Colonic mucosa (tissue), 4 donors: Measurements from ENCODE around the gene NCKAP1. TPM values are rescaled to one million over a fixed set of nuclear protein-coding genes. Genes with fewer than 3 reads are reported as not detected.

Experiments used
- DNase-seq: peaks from one replicate; pipeline ENCODE4 v3.0.0-alpha.2; 2020
- H3K27ac ChIP-seq: fragments of 200-600 bp; one replicate; pipeline ENCODE4 v1.8.0; 2021
- H3K27me3 ChIP-seq: fragments of 200-600 bp; one replicate; pipeline ENCODE4 v1.8.0; 2021
- H3K36me3 ChIP-seq: fragments of 200-600 bp; one replicate; pipeline ENCODE4 v1.8.0; 2021
- H3K4me1 ChIP-seq: fragments of 200-600 bp; one replicate; pipeline ENCODE4 v1.8.0; 2021; ENCODE audit warnings: mild to moderate bottlenecking
- H3K4me3 ChIP-seq: fragments of 200-600 bp; one replicate; pipeline ENCODE4 v1.8.0; 2021
- H3K9ac ChIP-seq, 2 donors: one replicate each; pipeline ENCODE4 v1.7.0; 2013; ENCODE audit warnings: control low read depth in 2 of 2, low read depth in 2 of 2, low read length in 2 of 2
- H3K9me3 ChIP-seq: fragments of 200-600 bp; one replicate; pipeline ENCODE4 v1.8.0; 2021
- CTCF ChIP-seq: fragments of 200-600 bp; IDR thresholded peaks from one replicate; pipeline ENCODE4 v1.8.0; 2022; ENCODE audit warnings: antibody characterized with exemption, mild to moderate bottlenecking
- intact Hi-C: fragments of 100-400 bp; cut with DNase I; formaldehyde crosslinking; loops from one replicate; pipeline ENCODE4 v1.14.1; 2022
- total RNA-seq, 2 donors: library from RNA; stranded (reverse); fragmentation: NEBNext Ultra II Directional in 1 of 2; extraction: Animal tissue kit (Norgen Biotek cat#: 25700) in 1 of 2; gene quantifications; one replicate each; pipeline ENCODE4 v1.2.1, GENCODE V29; 2021
- donor health status: healthy.
- donor health status: DM: no; HTN: no; CAD: no.
- donor health status: DM: no; HTN: no; CAD: no.

NCKAP1 gene
- total RNA-seq, 2 donors from 2014 or later, result 105 to 133 TPM

GRCh38 chr2:183009249-183009899 lies 28.9 kb downstream of the NCKAP1 start:
- Histone ChIP-seq H3K4me3 (no peak overlapping the region), H3K27me3 (no peaks in the 10 kb centered on the region), H3K36me3 (no peaks in the 10 kb centered on the region), H3K27ac (no peak overlapping the region), H3K4me1 (no peaks in the 10 kb centered on the region), H3K9me3 (no peaks in the 10 kb centered on the region), H3K9ac (no peak overlapping the region)
- TF ChIP-seq CTCF, result no peak
- intact Hi-C loops, result no loop called here
- DNase-seq, result no peak

- no peak for TF ChIP-seq CTCF
- Histone ChIP-seq H3K27me3 (no peaks in the 10 kb centered on the region), H3K9me3 (no peaks in the 10 kb centered on the region), H3K36me3 (no peaks in the 10 kb centered on the region), H3K4me1 (no peaks in the 10 kb centered on the region), H3K9ac (no peak overlapping the region), H3K4me3 (no peak overlapping the region), H3K27ac (no peak overlapping the region)
- no peak for DNase-seq
- intact Hi-C loops, result no loop called here
Observed at GRCh38 chr2:183001948-183002347, 36.3 kb downstream of the NCKAP1 start.

GRCh38 chr2:183000846-183001245 lies 37.4 kb downstream of the NCKAP1 start:
- intact Hi-C loops, result no loop called here
- H3K9ac ChIP-seq, result no peak overlapping the region
- no peak for TF ChIP-seq CTCF
- no peak overlapping the region for H3K4me3 ChIP-seq
- no peaks in the 10 kb centered on the region for H3K27me3 ChIP-seq
- no peaks in the 10 kb centered on the region for H3K4me1 ChIP-seq
- no peak for DNase-seq
- H3K36me3 ChIP-seq, result no peaks in the 10 kb centered on the region
- H3K9me3 ChIP-seq, result no peaks in the 10 kb centered on the region
- no peak overlapping the region for H3K27ac ChIP-seq

GRCh38 chr2:182999348-183000028 lies 38.8 kb downstream of the NCKAP1 start:
- no peaks in the 10 kb centered on the region for H3K36me3 ChIP-seq
- no peaks in the 10 kb centered on the region for H3K27me3 ChIP-seq
- H3K9ac ChIP-seq, result no peak overlapping the region
- H3K9me3 ChIP-seq, result no peaks in the 10 kb centered on the region
- intact Hi-C loops, result no loop called here
- no peak overlapping the region for H3K4me3 ChIP-seq
- no peaks in the 10 kb centered on the region for H3K4me1 ChIP-seq
- no peak for TF ChIP-seq CTCF
- DNase-seq, result no peak
- no peak overlapping the region for H3K27ac ChIP-seq

GRCh38 chr2:182994228-182994912 lies 43.9 kb downstream of the NCKAP1 start:
- H3K9ac ChIP-seq, result no peak overlapping the region
- no peak overlapping the region for H3K4me3 ChIP-seq
- H3K4me1 ChIP-seq, result no peaks in the 10 kb centered on the region
- no peaks in the 10 kb centered on the region for H3K9me3 ChIP-seq
- H3K27me3 ChIP-seq, result no peaks in the 10 kb centered on the region
- no peaks in the 10 kb centered on the region for H3K36me3 ChIP-seq
- DNase-seq, result no peak
- TF ChIP-seq CTCF, result no peak
- intact Hi-C loops, result no loop called here
- no peak overlapping the region for H3K27ac ChIP-seq
